ENCODE measurements around the gene MTHFD1L. TPM values are rescaled to one million over a fixed set of nuclear protein-coding genes. Genes with fewer than 3 reads are reported as not detected.

MTHFD1L gene
- total and polyA plus RNA-seq, 9 of the 15 experiments (the other 6 are each of a cell fraction or from before 2014, with no cell fraction given) = 20.9 to 128 (median 61.0) TPM

DNA sequence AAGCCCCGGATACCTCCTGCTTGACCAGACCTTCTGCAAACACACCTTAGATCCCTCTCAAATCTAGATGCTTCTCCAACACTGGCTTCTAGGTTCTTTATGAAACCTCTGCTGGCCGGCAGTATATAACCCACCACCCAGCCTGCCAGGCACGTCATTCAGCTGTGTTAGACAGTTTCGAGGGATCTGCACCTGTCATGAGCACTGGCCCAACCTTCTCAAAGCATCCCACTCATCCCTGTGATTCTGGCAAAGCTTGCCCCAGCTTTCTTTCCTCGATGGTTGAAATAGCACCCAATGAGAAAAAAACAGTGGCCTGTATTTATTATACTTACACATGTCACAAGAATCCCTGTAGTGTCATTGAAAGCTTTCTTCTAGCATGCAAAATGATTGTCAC, 157.8 kb downstream of the MTHFD1L start:
- no TSS peak for BruUV-seq (replicated peaks)
- H3K4me1 ChIP-seq (replicated peaks in 1 of 2; ENCODE audit: control insufficient read depth in 2 of 2, insufficient read depth in 2 of 2, low read length in 2 of 2) = no peaks in the 10 kb centered on the region
- 95% methylated on average over 5 of the region's 5 CpGs for WGBS (ENCODE audit: insufficient coverage, low coverage, missing lambda C conversion rate)
- H4K20me1 ChIP-seq (replicated peaks; ENCODE audit: control insufficient read depth, insufficient read depth, low read length) = peaks cover 3% of the 10 kb centered on the region; the same call in 1 of the 2 replicates
- H3K27me3 ChIP-seq (ENCODE audit: control insufficient read depth in 2 of 2, insufficient read depth in 2 of 2, low read length in 2 of 2) = no peaks in the 10 kb centered on the region
- no peaks in the 10 kb centered on the region for H3K79me2 ChIP-seq (ENCODE audit: control insufficient read depth, insufficient read depth, low read length)
- intact Hi-C loops (cut with micrococcal nuclease) = no loop called here
- ChIA-PET CTCF (ENCODE audit: low intra/inter-chr PET ratio) (no interaction called here), POLR2A (interaction anchor here (0.6 to 1.2 kb wide), 2 partner anchors 54 to 1885 kb away, joined by 3 to 4 read pairs; no protein-coding TSS in a partner anchor)
- H3K4me3 ChIP-seq = no peak overlapping the region
- H3K9ac ChIP-seq (ENCODE audit: insufficient read depth in 1 of 2, low read depth in 2 of 2, low read length in 2 of 2) = no peak overlapping the region
- TF ChIP-seq, protein P1, sequence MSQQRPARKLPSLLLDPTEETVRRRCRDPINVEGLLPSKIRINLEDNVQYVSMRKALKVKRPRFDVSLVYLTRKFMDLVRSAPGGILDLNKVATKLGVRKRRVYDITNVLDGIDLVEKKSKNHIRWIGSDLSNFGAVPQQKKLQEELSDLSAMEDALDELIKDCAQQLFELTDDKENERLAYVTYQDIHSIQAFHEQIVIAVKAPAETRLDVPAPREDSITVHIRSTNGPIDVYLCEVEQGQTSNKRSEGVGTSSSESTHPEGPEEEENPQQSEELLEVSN (IDR thresholded peaks at IDR 0.05; ENCODE audit: borderline replicate concordance in 1 of 2, extremely low read depth in 1 of 2, insufficient read depth in 1 of 2, insufficient read length in 1 of 2, low read depth in 1 of 2, low read length in 1 of 2, poor library complexity in 1 of 2, severe bottlenecking in 1 of 2) = no peak
- no peak for TF ChIP-seq CBX1 (IDR thresholded peaks at IDR 0.05; ENCODE audit: low read depth)
- TF ChIP-seq CCNT2 (IDR thresholded peaks at IDR 0.05; ENCODE audit: borderline replicate concordance, extremely low read depth, insufficient read length, low read depth, low read length) = no peak
- TF ChIP-seq, protein P2, sequence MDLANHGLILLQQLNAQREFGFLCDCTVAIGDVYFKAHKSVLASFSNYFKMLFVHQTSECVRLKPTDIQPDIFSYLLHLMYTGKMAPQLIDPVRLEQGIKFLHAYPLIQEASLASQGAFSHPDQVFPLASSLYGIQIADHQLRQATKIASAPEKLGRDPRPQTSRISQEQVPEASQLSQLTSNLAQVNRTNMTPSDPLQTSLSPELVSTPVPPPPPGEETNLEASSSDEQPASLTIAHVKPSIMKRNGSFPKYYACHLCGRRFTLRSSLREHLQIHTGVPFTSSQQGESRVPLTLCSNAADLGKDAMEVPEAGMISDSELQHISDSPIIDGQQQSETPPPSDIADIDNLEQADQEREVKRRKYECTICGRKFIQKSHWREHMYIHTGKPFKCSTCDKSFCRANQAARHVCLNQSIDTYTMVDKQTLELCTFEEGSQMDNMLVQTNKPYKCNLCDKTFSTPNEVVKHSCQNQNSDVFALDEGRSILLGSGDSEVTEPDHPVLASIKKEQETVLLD (IDR thresholded peaks at IDR 0.05) = no peak
- no peak for TF ChIP-seq HDAC1 (IDR thresholded peaks at IDR 0.05)
- TF ChIP-seq NRF1 (conservative IDR thresholded peaks at IDR 0.05 in 1 of 2, IDR thresholded peaks at IDR 0.05 in 1 of 2) = no peak
- TF ChIP-seq, protein P3, sequence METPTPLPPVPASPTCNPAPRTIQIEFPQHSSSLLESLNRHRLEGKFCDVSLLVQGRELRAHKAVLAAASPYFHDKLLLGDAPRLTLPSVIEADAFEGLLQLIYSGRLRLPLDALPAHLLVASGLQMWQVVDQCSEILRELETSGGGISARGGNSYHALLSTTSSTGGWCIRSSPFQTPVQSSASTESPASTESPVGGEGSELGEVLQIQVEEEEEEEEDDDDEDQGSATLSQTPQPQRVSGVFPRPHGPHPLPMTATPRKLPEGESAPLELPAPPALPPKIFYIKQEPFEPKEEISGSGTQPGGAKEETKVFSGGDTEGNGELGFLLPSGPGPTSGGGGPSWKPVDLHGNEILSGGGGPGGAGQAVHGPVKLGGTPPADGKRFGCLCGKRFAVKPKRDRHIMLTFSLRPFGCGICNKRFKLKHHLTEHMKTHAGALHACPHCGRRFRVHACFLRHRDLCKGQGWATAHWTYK (CRISPR knock-in tag; IDR thresholded peaks at IDR 0.05) = no peak
- TF ChIP-seq, protein P4, sequence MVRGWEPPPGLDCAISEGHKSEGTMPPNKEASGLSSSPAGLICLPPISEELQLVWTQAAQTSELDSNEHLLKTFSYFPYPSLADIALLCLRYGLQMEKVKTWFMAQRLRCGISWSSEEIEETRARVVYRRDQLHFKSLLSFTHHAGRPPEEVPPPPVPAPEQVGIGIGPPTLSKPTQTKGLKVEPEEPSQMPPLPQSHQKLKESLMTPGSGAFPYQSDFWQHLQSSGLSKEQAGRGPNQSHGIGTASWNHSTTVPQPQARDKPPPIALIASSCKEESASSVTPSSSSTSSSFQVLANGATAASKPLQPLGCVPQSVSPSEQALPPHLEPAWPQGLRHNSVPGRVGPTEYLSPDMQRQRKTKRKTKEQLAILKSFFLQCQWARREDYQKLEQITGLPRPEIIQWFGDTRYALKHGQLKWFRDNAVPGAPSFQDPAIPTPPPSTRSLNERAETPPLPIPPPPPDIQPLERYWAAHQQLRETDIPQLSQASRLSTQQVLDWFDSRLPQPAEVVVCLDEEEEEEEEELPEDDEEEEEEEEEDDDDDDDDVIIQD (CRISPR knock-in tag; IDR thresholded peaks at IDR 0.05) = no peak
- TF ChIP-seq YBX1 (IDR thresholded peaks at IDR 0.05) = no peak
- no peak for ATAC-seq
- in situ Hi-C loops (cut with MboI) = no loop called here
- no peak overlapping the region for H3K27ac ChIP-seq (ENCODE audit: extremely low read depth, low read depth, low read length)
- DNase-seq (ENCODE audit: extremely low read depth in 1 of 4, low spot score in 3 of 4) = no peak
- no peak for FAIRE-seq
- no peak overlapping the region for H2AFZ ChIP-seq (ENCODE audit: low read depth, low read length)
- no peak overlapping the region for H3K4me2 ChIP-seq (ENCODE audit: insufficient read depth, low read length)
- no peaks in the 10 kb centered on the region for H3K9me1 ChIP-seq (ENCODE audit: control insufficient read depth, insufficient read depth, low read length)
- peaks cover 52% of the 10 kb centered on the region for H3K36me3 ChIP-seq (ENCODE audit: control insufficient read depth, insufficient read depth, low read length)
- H3K9me3 ChIP-seq (replicated peaks; ENCODE audit: control insufficient read depth, insufficient read depth, low read depth, low read length) = no peaks in the 10 kb centered on the region

Data from K562 (cell line).